CD4-positive, alpha-beta T cell (primary cell): ENCODE measurements around the gene CD9. TPM values are rescaled to one million over a fixed set of nuclear protein-coding genes. Genes with fewer than 3 reads are reported as not detected.

Source experiments
- ATAC-seq: fragments of 200-7000 bp; cut with Tn5 transposase; one replicate; pipeline ENCODE4 v1.10.0; 2022; ENCODE audit warnings: mild to moderate bottlenecking; ENCODE audit not compliant: poor library complexity
- CTCF ChIA-PET: fragments of 350-600 bp; sonication (Branson Sonifier 250); formaldehyde crosslinking; loops from one replicate; lab custom pipeline; 2021; ENCODE audit warnings: antibody characterized with exemption, inconsistent platforms; lab: Charles Lee
- POLR2A ChIA-PET: fragments of 350-600 bp; sonication (Branson Sonifier 250); formaldehyde crosslinking; loops from one replicate; lab custom pipeline; 2021; ENCODE audit warnings: antibody characterized with exemption, inconsistent platforms; lab: Charles Lee
- DNase-seq, 14 experiments: peaks; one replicate each; pipeline ENCODE4 v3.0.0-alpha.2; 2013 to 2020; ENCODE audit warnings: mixed read lengths in 2 of 14
- H3K27ac ChIP-seq, 2 donors: one replicate each; pipeline versions ENCODE4 v1.5.1 to v1.7.0; 2013; ENCODE audit warnings: low read length in 2 of 2, low read depth in 1 of 2, mild to moderate bottlenecking in 1 of 2
- H3K27me3 ChIP-seq, 2 experiments: 1 replicate in 1 of 2; 2 replicates in 1 of 2; pipeline versions ENCODE4 v1.6.1 to v1.7.0; 2013; ENCODE audit warnings: low read length in 2 of 2, control low read depth in 1 of 2, mild to moderate bottlenecking in 1 of 2, moderate library complexity in 1 of 2; ENCODE audit not compliant: insufficient read depth in 2 of 2, control insufficient read depth in 1 of 2
- H3K36me3 ChIP-seq: one replicate; pipeline ENCODE4 v1.6.1; 2013; ENCODE audit warnings: low read length, control low read depth; ENCODE audit not compliant: insufficient read depth
- H3K4me1 ChIP-seq: one replicate; pipeline ENCODE4 v1.6.1; 2013; ENCODE audit warnings: low read length, control low read depth; ENCODE audit not compliant: insufficient read depth
- H3K4me3 ChIP-seq: one replicate; pipeline ENCODE4 v1.5.1; 2013; ENCODE audit warnings: mild to moderate bottlenecking, low read length, moderate library complexity
- H3K9me3 ChIP-seq, 2 experiments: 1 replicate in 1 of 2; 2 replicates in 1 of 2; pipeline versions ENCODE4 v1.6.1 to v1.7.0; 2013; ENCODE audit warnings: low read length in 2 of 2, mild to moderate bottlenecking in 2 of 2, control low read depth in 1 of 2, moderate library complexity in 1 of 2; ENCODE audit not compliant: control insufficient read depth in 1 of 2, insufficient read depth in 1 of 2
- H3K27ac Mint-ChIP-seq: one replicate; pipeline ENCODE4 v1.8.0; 2020; ENCODE audit warnings: mixed read lengths
- H3K27me3 Mint-ChIP-seq: one replicate; pipeline ENCODE4 v1.8.0; 2021; ENCODE audit warnings: mixed read lengths
- H3K36me3 Mint-ChIP-seq: one replicate; pipeline ENCODE4 v1.8.0; 2021; ENCODE audit warnings: low read depth, mixed read lengths
- H3K4me1 Mint-ChIP-seq: one replicate; pipeline ENCODE4 v1.8.0; 2021; ENCODE audit warnings: low read depth, mixed read lengths
- H3K4me3 Mint-ChIP-seq: one replicate; pipeline ENCODE4 v1.8.0; 2020; ENCODE audit warnings: mild to moderate bottlenecking, mixed read lengths
- H3K9me3 Mint-ChIP-seq: one replicate; pipeline ENCODE4 v1.8.0; 2020; ENCODE audit warnings: mixed read lengths
- CTCF ChIP-seq: fragments of 200-600 bp; IDR thresholded peaks from one replicate; pipeline ENCODE4 v1.8.0; 2022; ENCODE audit warnings: antibody characterized with exemption, mild to moderate bottlenecking
- intact Hi-C, 2 experiments: fragments of 100-400 bp; cut with DNase I in 1 of 2; cut with micrococcal nuclease in 1 of 2; formaldehyde crosslinking; loops; one replicate each; pipeline versions ENCODE4 v1.15.1 to v1.9.0; 2023 to 2025; cut with DNase I, micrococcal nuclease
- total RNA-seq, 174 experiments: library from RNA in 2 of 174; stranded (reverse) in 2 of 174; gene quantifications; one replicate each; pipeline ENCODE4 v1.2.3 and lab custom pipeline; 2021 to 2026

CD9 gene
- total RNA-seq, 2 experiments from 2014 or later, result 0.36 to 0.66 TPM

- H3K27ac ChIP-seq, result no peak overlapping the region
- H3K4me3 ChIP-seq, result no peak overlapping the region
- POLR2A ChIA-PET, result no interaction called here
- no peak for DNase-seq
- H3K9me3 ChIP-seq, result no peaks in the 10 kb centered on the region
- no peaks in the 10 kb centered on the region for H3K36me3 Mint-ChIP-seq
- no peak overlapping the region for H3K4me3 Mint-ChIP-seq
- no peaks in the 10 kb centered on the region for H3K9me3 Mint-ChIP-seq
- H3K4me1 ChIP-seq, result peaks cover 26% of the 10 kb centered on the region
- no peak for ATAC-seq
- intact Hi-C loops, result no loop called here
- H3K4me1 Mint-ChIP-seq, result peaks cover 24% of the 10 kb centered on the region
- H3K27ac Mint-ChIP-seq, result no peak overlapping the region
- CTCF ChIA-PET, result no interaction called here
- H3K27me3 Mint-ChIP-seq, result no peaks in the 10 kb centered on the region
- no peaks in the 10 kb centered on the region for H3K27me3 ChIP-seq
- no peak for TF ChIP-seq CTCF
- H3K36me3 ChIP-seq, result no peaks in the 10 kb centered on the region
Measured at GRCh38 chr12:6172086-6172485, 28.1 kb upstream of the CD9 start.

- H3K27me3 ChIP-seq, result no peaks in the 10 kb centered on the region
- H3K27ac Mint-ChIP-seq, result no peak overlapping the region
- peaks cover 16% of the 10 kb centered on the region for H3K4me1 Mint-ChIP-seq
Measured at GRCh38 chr12:6172862-6173261, 27.3 kb upstream of the CD9 start.

GRCh38 chr12:6177642-6178358 lies 22.4 kb upstream of the CD9 start:
- H3K27me3 ChIP-seq, result no peaks in the 10 kb centered on the region
- intact Hi-C loops, result no loop called here
- no peak for DNase-seq
- no peaks in the 10 kb centered on the region for H3K27me3 Mint-ChIP-seq
- H3K4me3 ChIP-seq, result no peak overlapping the region
- no peaks in the 10 kb centered on the region for H3K9me3 Mint-ChIP-seq
- H3K4me1 Mint-ChIP-seq, result no peaks in the 10 kb centered on the region
- H3K4me3 Mint-ChIP-seq, result no peak overlapping the region
- ChIA-PET POLR2A (no interaction called here), CTCF (interaction anchor here (0.6 to 1.3 kb wide), 2 partner anchors 18 to 91 kb away, joined by 3 to 4 read pairs; no protein-coding TSS in a partner anchor)
- no peaks in the 10 kb centered on the region for H3K9me3 ChIP-seq
- no peaks in the 10 kb centered on the region for H3K36me3 Mint-ChIP-seq
- ATAC-seq, result no peak
- H3K27ac ChIP-seq, result no peak overlapping the region
- no peak overlapping the region for H3K27ac Mint-ChIP-seq
- H3K4me1 ChIP-seq, result no peaks in the 10 kb centered on the region
- no peak for TF ChIP-seq CTCF
- H3K36me3 ChIP-seq, result no peaks in the 10 kb centered on the region

More at GRCh38 chr12:6172862-6173261, 27.3 kb upstream of the CD9 start:
- Histone ChIP-seq H3K27ac (no peak overlapping the region), H3K4me3 (no peak overlapping the region), H3K36me3 (no peaks in the 10 kb centered on the region), H3K4me1 (peaks cover 18% of the 10 kb centered on the region), H3K9me3 (no peaks in the 10 kb centered on the region)
- no peak for TF ChIP-seq CTCF
- no peak overlapping the region for H3K4me3 Mint-ChIP-seq
- no peaks in the 10 kb centered on the region for H3K27me3 Mint-ChIP-seq
- H3K9me3 Mint-ChIP-seq, result no peaks in the 10 kb centered on the region
- no peak for DNase-seq
- H3K36me3 Mint-ChIP-seq, result no peaks in the 10 kb centered on the region
- intact Hi-C loops, result no loop called here
- ATAC-seq, result no peak
- ChIA-PET CTCF (no interaction called here), POLR2A (interaction anchor here (1.3 kb wide), 1 partner anchor 32 kb away, joined by 3 read pairs; no protein-coding TSS in a partner anchor)
